AG04449 (cell line): ENCODE results near the gene GPR87.

ENCODE experiments used
- CTCF ChIA-PET: fragments of 350-600 bp; formaldehyde crosslinking; extraction: SDS; loops from one replicate; lab custom pipeline; 2021; ENCODE audit warnings: antibody characterized with exemption; lab: Yijun Ruan, JAX
- POLR2A ChIA-PET: fragments of 400-600, 350-600 bp; formaldehyde crosslinking; extraction: SDS; loops from one replicate; lab custom pipeline; 2020; ENCODE audit warnings: antibody characterized with exemption, inconsistent platforms; lab: Yijun Ruan, JAX
- DNase-seq: peaks from one replicate; pipeline ENCODE4 v3.0.0-alpha.2; 2010; ENCODE audit warnings: low read depth, low spot score
- H3K4me3 ChIP-seq: 2 replicates; pipeline ENCODE4 v1.5.1; 2011; ENCODE audit warnings: low read depth, mild to moderate bottlenecking, control low read depth, low read length
- TF ChIP-seq, protein P1 (sequence below): IDR thresholded peaks from one replicate; pipeline ENCODE4 v1.5.1; 2011; ENCODE audit warnings: mild to moderate bottlenecking, moderate library complexity, low read length, control low read depth, inconsistent platforms; ENCODE audit not compliant: insufficient read depth; ENCODE audit errors: missing control alignments

The GPR87 gene

DNA sequence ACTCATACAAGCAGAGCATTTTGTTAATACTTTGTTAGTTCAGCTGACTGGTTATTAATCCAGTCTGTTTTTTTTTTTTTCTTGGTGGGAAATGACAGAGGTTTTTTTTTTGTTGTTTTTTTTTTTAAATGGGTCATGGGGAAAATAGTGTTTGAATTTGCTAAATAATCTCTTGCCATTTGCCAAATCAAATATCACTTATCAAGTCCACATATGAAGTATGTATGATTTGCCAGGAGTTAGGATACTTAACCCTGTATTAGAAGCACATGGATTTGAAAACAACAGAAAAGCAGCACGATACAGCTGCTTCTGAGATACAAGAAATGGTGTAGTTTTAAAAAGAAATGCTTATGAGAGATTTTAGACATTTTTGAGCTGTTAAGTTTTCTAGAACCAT is 59.9 kb downstream of the GPR87 start:
- no peak for DNase-seq
- POLR2A ChIA-PET: no interaction called here
- CTCF ChIA-PET: interaction anchor here (0.6 to 5.3 kb wide), 6 partner anchors 26 to 308 kb away, joined by 3 to 31 read pairs (median 3); no protein-coding TSS in a partner anchor
- no peak overlapping the region for H3K4me3 ChIP-seq
- TF ChIP-seq, protein P1, sequence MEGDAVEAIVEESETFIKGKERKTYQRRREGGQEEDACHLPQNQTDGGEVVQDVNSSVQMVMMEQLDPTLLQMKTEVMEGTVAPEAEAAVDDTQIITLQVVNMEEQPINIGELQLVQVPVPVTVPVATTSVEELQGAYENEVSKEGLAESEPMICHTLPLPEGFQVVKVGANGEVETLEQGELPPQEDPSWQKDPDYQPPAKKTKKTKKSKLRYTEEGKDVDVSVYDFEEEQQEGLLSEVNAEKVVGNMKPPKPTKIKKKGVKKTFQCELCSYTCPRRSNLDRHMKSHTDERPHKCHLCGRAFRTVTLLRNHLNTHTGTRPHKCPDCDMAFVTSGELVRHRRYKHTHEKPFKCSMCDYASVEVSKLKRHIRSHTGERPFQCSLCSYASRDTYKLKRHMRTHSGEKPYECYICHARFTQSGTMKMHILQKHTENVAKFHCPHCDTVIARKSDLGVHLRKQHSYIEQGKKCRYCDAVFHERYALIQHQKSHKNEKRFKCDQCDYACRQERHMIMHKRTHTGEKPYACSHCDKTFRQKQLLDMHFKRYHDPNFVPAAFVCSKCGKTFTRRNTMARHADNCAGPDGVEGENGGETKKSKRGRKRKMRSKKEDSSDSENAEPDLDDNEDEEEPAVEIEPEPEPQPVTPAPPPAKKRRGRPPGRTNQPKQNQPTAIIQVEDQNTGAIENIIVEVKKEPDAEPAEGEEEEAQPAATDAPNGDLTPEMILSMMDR: no peak

DNA sequence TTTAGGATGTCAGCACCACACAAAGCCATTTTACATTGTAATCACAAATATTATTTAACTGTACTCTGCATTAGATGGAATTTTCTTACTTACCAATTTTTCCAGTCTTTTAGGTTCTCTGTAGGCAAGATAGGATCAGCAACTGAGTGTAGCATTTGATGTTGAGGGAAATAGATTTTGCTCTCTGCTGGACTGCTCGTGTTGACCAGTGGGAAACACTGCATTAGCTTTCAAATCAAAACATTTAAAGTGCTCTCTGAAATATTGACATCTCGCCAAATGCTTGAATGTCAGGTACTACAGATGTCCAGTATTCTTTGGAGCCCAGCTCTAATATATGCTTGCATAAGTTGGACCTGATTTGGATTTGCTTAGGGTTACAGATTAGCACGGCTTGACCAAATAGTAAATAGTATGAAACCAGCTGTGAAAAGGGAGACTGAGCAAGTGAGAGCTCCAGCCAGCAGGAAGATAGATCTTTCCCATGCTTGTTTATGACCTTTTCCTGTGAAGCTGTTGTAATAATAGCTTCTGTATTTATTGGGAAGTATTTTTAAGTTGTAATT is 67.8 kb downstream of the GPR87 start:
- DNase-seq: no peak
- TF ChIP-seq, protein P1: no peak
- POLR2A ChIA-PET: no interaction called here
- H3K4me3 ChIP-seq: no peak overlapping the region
- CTCF ChIA-PET: interaction anchor here (0.9 to 2.2 kb wide), 3 partner anchors 21 to 33 kb away, joined by 3 to 7 read pairs (median 3); no protein-coding TSS in a partner anchor
